Measurements from ENCODE around the gene LPCAT1.

LPCAT1 gene

GRCh38 chr5:1548702-1549474, 25.1 kb upstream of the LPCAT1 start:
- no peak for TF ChIP-seq CTCF (IDR thresholded peaks at IDR 0.05; ENCODE audit: insufficient read depth, low read depth, low read length, missing control alignments)

GRCh38 chr5:1547655-1548054, 23.9 kb upstream of the LPCAT1 start:
- no peak for TF ChIP-seq CTCF (IDR thresholded peaks at IDR 0.05; ENCODE audit: insufficient read depth, low read depth, low read length, missing control alignments)
- no peak overlapping the region for H3K4me3 ChIP-seq (ENCODE audit: low read depth, low read length)
- no peak for DNase-seq (ENCODE audit: low read depth)

More at GRCh38 chr5:1548702-1549474, 25.1 kb upstream of the LPCAT1 start:
- DNase-seq (ENCODE audit: low read depth), result no peak
- no peak overlapping the region for H3K4me3 ChIP-seq (ENCODE audit: low read depth, low read length)

GRCh38 chr5:1547236-1547635, 23.5 kb upstream of the LPCAT1 start:
- DNase-seq (ENCODE audit: low read depth), result no peak
- no peak for TF ChIP-seq CTCF (IDR thresholded peaks at IDR 0.05; ENCODE audit: insufficient read depth, low read depth, low read length, missing control alignments)
- no peak overlapping the region for H3K4me3 ChIP-seq (ENCODE audit: low read depth, low read length)

- DNase-seq (ENCODE audit: low read depth), result no peak
- TF ChIP-seq CTCF (IDR thresholded peaks at IDR 0.05; ENCODE audit: insufficient read depth, low read depth, low read length, missing control alignments), result no peak
Observed at GRCh38 chr5:1546556-1546955, 22.8 kb upstream of the LPCAT1 start.

GRCh38 chr5:1545805-1546355, 22.1 kb upstream of the LPCAT1 start:
- TF ChIP-seq CTCF (IDR thresholded peaks at IDR 0.05; ENCODE audit: insufficient read depth, low read depth, low read length, missing control alignments), result no peak
- DNase-seq (ENCODE audit: low read depth), result no peak
- no peak overlapping the region for H3K4me3 ChIP-seq (ENCODE audit: low read depth, low read length)

More at GRCh38 chr5:1546556-1546955, 22.8 kb upstream of the LPCAT1 start:
- no peak overlapping the region for H3K4me3 ChIP-seq (ENCODE audit: low read depth, low read length)

DNA sequence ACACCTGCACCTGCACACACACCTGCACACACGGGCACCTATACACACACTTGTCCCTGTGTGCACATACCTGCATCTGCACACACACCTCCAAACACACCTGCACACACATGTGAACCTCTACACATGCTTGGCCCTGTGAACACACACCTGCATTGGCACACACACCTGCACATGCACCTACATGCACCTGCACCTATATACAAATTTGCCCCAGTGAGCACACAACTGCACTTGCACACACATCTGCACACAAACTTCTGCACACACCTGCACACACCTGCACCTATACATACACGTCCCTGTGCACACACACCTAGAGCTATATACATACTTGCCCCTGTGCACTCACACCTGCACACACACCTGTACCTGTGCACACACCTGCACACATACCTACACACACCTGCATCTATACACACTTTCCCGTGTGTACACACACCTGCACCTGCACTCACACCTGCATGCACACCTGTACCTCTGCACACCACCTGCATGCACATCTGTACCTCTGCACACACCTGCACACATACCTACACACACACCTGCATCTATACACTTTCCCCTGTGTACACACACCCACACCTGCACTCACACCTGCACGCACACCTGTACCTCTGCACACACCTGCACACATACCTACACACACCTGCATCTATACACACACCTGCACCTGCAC, 21.5 kb upstream of the LPCAT1 start:
- DNase-seq (ENCODE audit: low read depth), result no peak
- H3K4me3 ChIP-seq (ENCODE audit: low read depth, low read length), result no peak overlapping the region
- TF ChIP-seq CTCF (IDR thresholded peaks at IDR 0.05; ENCODE audit: insufficient read depth, low read depth, low read length, missing control alignments), result no peak

Data from GM12865 (cell line).